HG03521 (cell line): Measurements from ENCODE around the gene PDE10A.
"Not testable (repeated sequence)": the region's sequence is repeated elsewhere in the genome, so short reads cannot be mapped to it uniquely, and the experiment has no call there.

ENCODE experiments used
- ATAC-seq: cut with Tn5 transposase; IDR thresholded peaks from one replicate; pipeline ENCODE4 v1.9.1; 2021; ENCODE audit warnings: mild to moderate bottlenecking, moderate library complexity; ENCODE audit not compliant: unreplicated experiment

The PDE10A gene

GRCh38 chr6:165594584-165595333 is 68.3 kb downstream of the PDE10A start:
- ATAC-seq, result no peak

DNA sequence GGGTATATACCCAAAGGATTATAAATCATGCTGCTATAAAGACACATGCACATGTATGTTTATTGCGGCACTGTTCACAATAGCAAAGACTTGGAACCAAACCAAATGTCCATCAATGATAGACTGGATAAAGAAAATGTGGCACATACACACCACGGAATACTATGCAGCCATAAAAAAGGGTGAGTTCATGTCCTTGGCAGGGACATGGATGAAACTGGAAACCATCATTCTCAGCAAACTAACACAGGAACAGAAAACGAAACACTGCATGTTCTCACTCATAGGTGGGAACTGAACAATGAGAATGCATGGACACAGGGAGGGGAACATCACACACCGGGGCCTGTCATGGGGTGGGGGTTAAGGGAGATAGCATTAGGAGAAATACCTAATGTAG is 70.1 kb downstream of the PDE10A start:
- ATAC-seq, result not testable (repeated sequence)

- ATAC-seq, result no peak
Measured at GRCh38 chr6:165588515-165588914, 74.5 kb downstream of the PDE10A start.

DNA sequence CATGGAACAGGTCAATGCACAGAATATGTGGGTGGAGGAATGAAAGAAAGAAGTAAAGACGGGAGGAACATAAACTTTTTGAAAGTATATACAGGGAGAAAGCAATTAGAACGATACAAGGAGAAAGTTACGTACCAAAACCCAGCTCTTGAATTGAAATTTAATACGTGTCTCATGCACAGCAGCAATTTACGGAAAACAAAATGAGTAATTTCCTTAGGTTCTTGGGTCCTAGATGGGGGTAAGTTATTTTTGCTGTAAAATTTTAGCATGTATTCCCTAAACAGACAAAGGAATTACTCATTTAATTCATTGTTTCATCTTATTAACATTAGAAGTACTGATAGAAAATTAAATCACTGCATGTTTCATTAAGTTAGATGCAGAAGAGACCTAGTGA is 75.8 kb downstream of the PDE10A start:
- ATAC-seq, result no peak

GRCh38 chr6:165586706-165587105 is 76.3 kb downstream of the PDE10A start:
- no peak for ATAC-seq

DNA sequence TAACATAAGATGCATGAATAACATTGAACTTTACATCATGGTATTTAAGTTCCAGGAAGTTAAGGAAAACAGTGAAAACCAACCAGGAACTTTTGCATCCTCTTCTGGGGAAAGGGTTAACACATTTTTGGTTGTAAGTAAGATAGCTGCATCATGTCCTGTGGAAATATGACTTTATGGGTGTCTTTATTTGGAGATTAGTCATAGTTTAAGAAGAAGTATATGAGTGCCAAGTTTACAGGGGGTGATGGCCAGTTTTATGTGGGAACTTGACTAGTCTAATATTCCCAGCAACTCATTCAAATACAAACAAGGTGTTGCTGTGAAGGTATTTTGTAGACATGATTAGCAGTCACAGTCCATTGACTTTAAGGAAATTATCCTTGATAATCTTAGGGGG is 78.0 kb downstream of the PDE10A start:
- ATAC-seq, result no peak

GRCh38 chr6:165584541-165584940 is 78.5 kb downstream of the PDE10A start:
- ATAC-seq, result no peak

- ATAC-seq, result no peak
Measured at GRCh38 chr6:165581678-165582077, 81.4 kb downstream of the PDE10A start.

DNA sequence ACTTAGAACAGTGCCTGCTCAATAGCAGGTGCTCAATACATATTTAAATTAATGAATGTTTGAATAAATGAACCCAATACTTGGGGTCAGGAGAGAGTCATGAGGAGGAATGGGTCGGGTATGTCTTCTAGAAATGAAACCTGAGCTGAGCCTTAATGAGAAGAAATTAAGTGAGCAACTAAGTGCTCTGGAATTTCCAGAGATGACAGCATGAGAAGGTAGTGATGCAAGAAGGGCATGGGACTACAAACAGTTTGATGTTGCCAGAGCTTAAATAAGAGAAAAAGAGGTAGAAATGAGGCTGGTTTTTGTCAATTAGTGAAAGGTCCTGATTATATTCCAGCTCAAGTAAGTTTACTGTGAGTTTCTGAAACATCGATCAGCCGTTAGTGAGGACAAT is 82.9 kb downstream of the PDE10A start:
- ATAC-seq, result no peak

DNA sequence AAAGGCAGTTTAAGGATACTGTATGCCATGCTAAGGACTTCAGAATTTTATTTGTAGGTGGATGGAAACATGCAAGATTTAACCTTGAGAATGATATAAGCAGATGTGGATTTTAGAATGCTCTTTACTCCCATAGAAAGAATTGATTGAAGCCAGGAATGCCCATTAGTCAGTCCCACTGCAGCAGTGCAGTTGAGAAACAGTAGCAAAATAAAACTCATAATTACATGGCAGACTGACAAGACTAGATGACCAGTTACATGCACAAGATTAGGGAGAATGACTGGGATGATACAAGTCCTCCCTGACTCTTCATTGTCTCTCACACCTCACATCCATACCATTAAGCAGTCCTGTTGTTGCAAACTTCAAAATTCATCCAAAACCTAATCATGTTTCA is 83.9 kb downstream of the PDE10A start:
- no peak for ATAC-seq

DNA sequence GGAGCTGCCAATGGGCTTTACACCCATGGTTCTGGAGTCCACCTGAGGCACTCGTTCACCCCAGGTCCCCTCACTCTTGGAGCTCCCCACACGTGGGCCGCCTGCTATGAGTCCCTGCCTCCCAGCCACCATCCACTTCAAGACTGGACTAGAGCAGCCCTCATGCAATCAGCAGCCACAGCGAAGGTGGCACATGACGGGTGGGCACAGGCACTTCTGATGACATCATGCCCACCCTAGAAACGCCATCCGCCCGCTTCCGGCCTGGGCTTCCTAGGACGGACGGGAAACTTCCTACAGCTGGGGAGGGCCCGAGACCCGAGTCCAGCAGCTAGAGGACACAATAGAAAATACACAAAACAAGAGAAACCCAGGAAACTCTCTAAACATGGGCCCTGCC is 85.5 kb downstream of the PDE10A start:
- no peak for ATAC-seq

DNA sequence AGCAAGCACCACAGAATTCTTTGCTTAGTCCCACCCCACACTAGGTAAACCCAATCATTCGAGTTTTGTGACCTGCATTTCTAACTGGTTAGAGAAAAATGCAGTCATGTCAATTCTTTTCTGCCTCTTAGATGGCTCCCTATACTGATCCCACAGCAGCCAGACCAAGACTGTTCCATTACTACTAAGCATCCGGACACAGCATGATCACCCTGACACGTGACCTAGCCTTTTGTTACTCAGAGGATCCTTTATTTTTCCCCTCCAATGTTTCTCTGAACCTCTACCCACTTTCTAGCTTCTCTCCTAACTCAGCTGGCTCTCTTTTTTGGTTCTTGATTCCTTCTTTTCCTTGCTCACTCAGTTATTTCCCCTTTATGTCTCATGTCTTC is 87.9 kb downstream of the PDE10A start:
- no peak for ATAC-seq

DNA sequence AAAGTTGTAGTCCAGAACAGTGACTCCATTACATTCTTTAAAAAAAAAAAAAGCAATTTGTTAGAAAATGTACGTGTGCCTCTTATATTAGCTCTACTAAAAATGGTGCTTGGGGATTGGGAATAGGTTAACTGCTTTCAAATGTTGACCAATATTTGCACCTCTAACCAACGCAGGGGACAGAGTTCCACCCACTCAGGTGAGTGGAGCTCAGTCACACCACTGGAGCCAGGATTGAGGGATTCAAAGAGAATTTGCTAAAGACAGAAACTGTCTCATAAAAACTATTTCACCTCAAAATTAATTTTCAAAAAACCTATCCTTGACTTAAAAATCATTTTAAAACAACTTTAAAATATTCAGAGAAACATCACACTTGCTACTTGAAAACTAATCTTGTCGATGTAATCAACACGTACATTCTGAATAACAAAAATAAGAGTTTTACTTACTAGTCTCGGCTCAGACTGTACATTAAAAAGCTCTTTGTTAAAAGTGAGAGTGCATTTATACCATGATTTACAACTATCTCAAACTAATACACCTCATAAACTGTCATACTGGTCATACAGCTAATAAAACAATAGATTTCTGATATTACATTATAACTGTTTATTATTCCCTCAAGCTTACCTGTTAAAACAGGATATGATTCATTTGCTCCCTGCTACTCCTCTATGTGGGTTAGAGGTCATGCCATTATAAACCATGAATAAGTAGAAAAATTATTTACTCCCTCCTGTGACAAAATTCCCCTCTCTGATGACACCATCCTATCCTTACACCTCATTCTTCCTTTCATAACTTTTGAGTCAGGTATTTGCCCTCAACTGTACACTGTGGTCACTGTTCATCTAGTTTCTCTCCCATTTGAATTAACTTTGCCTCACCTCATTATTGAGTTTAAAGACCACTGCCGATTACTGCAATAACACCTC is 88.6 kb downstream of the PDE10A start:
- no peak for ATAC-seq

DNA sequence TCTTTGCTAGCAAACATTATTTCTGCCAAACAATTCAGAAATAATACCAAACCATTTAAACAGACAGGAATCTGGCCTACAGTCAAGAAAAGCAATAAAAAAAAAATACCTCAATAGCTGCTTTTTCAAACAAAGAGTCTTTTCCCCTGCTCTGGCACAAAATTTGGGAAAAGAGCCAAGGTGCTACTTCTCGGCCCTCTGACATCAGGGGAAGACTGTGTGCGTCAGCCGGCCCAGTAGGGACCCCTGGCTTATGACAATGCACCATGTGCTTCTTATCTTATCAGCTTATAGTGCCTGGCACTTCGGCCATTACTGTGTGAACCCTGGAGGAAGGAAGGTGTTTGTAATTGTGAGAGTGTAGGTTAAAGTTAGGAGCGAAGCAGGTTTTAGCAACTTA is 89.4 kb downstream of the PDE10A start:
- no peak for ATAC-seq

GRCh38 chr6:165571721-165572132 is 91.3 kb downstream of the PDE10A start:
- ATAC-seq, result peak; percentile 76

DNA sequence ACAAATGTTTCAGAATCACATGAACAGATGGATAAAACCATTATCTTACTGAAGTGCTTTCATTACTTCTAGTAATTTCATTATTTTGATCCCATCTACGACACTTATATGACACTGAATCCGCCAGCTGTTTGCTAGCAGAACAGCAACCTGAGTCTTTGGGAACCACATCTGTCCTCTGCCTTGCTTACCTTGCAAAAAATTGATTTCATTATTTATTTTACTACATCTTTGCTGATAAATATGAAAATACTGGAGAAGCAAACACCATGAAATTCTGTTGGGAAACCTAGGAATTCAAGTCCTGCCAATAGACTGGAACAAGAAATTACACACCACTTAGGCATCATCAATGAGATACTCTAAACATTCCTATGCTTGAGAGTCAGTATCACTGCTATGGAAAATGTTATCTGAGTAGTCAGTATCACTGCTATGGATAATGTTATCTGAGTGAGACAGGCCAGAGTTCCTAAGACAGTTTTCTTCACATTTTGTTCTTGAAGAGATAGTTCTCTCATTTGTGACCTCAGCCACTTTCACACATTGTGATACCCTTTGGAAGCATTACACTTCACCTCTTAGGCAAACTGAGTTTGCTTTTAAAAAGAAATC is 91.9 kb downstream of the PDE10A start:
- ATAC-seq, result peak; percentile 8

- no peak for ATAC-seq
Measured at GRCh38 chr6:165568326-165568725, 94.7 kb downstream of the PDE10A start.

DNA sequence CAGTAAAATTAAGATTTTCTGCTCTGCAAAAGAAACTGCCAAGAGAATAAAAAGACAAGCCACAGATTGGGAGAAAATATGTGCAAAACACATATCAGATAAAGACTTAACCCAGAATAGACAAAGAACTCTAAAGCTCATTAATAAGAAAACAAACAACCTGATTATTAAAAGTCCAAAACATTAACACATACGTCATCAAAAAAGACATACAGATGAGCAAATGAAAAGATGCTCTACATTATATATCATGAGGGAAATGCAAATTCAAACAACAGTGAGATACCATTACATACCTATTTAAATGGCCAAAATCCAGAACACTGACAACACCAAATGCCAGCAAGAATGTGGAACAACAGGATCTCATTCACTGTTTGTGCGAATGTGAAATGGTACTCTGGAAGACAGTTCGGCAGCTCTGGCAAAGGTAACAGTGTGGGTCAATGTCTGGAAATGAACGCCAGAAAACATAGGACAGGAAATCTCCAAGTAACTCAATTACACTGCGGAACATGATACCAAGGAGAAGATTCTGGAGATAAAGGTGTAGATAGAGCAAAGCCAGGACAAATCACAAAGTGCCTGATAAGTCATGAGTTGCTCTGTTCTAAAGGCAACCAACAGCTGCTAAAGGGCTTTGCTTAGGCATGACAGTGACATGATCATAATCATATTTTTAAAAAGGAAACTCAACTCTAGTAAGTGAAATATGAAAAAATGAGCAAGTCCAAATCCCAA is 96.8 kb downstream of the PDE10A start:
- ATAC-seq, result no peak

DNA sequence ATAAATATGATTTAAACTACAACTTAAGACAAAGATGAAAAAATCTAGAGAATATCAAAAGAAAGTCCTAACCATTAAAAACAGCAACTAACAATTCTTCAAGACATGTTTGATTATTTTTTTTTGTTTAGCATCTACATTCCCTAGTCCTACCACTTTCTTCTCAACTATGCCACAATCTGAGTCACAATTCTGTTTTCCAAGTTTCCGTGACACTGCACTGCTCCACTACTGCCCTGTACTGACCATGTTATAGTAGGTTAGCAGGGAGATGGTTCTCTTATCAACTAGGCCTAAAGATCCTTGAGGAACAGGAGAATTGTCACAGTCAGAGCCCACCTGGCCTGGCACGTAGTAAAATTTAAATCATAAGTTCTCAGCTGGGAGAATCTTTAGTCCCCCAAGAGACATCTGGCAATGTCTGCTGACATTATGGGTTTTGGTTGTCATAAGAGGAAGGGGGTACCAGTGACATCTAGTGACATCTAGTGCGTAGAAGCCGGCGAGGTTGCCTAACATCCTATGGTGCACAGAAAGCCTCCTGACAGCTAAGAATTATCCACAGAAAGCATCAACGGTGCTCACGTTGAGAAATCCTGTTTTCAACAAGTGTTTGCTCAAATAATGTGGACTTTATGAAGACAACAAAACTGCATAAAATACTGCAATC is 100.5 kb downstream of the PDE10A start:
- no peak for ATAC-seq

DNA sequence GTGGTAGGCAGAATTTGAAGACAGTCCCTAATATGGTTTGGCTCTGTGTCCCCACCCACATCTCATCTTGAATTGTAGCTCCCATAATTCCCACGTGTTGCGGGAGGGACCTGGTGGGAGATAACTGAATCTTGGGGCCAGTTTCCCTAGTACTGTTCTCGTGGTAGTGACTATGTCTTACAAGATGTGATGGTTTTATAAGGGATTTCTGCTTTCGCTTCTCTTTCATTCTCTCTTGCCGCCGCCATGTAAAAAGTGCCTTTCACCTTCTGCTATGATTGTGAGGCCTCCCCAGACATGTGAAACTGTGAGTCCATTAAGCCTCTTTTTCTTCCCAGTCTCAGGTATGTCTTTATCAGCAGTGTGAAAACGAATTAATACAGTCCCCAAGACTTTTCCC is 103.4 kb downstream of the PDE10A start:
- ATAC-seq, result no peak
